ENCODE measurements around the gene FOXL2. TPM values are rescaled to one million over a fixed set of nuclear protein-coding genes. Genes with fewer than 3 reads are reported as not detected.
A peak's percentile ranks its signal among the peaks of the same experiment; 100 is the strongest.

FOXL2 gene
- total and polyA plus RNA-seq, 9 donors: 0.05 to 0.09 (median 0.05) TPM; not detected in 6

DNA sequence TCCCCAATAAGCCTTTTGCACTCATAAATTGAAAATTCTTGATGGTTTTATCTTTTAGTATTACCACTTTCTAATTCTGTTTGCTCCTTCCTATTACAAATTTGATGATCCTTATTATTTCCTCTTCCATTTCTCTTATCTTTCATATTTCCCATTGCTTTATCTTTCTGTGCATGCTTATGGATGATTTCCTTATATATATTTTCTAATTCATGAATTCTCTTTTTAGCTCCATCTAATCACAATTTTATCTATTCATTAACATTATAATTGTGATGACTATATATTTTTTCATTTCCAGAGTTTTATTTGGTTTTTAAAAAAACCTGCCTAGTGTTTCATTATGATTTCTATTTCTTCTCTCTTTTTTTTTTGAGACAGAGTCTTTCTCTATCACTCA, 18.0 kb upstream of the FOXL2 start:
- Histone ChIP-seq H3K4me1 (ENCODE audit: control insufficient read depth, insufficient read depth, low read length) (peaks cover 4% of the 10 kb centered on the region), H3K4me3 (ENCODE audit: low read length) (no peak overlapping the region), H3K9me3 (replicated peaks; ENCODE audit: control insufficient read depth, low read depth, low read length) (no peaks in the 10 kb centered on the region), H3K36me3 (ENCODE audit: control insufficient read depth, insufficient read depth, low read length) (no peaks in the 10 kb centered on the region), H3K27me3 (ENCODE audit: control insufficient read depth, insufficient read depth, low read length) (peaks cover 26% of the 10 kb centered on the region), H3K27ac (ENCODE audit: low read length) (no peak overlapping the region)
- DNase-seq: no peak

DNA sequence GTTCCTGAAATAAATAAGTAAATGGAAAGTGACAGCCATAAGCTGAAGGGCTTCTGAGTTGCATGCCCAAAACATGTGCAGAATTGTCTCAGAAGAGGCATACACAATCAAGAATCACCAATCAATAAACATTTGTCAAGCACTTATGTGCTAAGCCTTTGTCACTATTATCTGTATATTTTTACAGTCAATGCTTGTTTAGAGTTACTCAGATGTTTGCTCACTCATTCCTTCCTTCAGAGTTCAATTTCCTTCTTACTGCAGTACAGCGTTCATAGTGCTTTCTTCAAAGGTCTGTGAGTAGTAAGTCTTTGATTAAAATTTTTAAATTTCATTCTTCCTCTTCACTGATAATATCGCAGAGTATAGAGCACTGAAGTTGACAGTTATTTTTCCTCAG, 17.3 kb upstream of the FOXL2 start:
- no CpG with 5 or more reads among the region's 2 CpGs for WGBS (ENCODE audit: insufficient coverage)
- peaks cover 33% of the 10 kb centered on the region for H3K27me3 ChIP-seq (ENCODE audit: control insufficient read depth, insufficient read depth, low read length)
- no peaks in the 10 kb centered on the region for H3K9me3 ChIP-seq (replicated peaks; ENCODE audit: control insufficient read depth, low read depth, low read length)
- H3K27ac ChIP-seq (ENCODE audit: low read length): no peak overlapping the region
- no peak for DNase-seq
- peaks cover 4% of the 10 kb centered on the region for H3K4me1 ChIP-seq (ENCODE audit: control insufficient read depth, insufficient read depth, low read length)
- no peaks in the 10 kb centered on the region for H3K36me3 ChIP-seq (ENCODE audit: control insufficient read depth, insufficient read depth, low read length)
- no peak overlapping the region for H3K4me3 ChIP-seq (ENCODE audit: low read length)

DNA sequence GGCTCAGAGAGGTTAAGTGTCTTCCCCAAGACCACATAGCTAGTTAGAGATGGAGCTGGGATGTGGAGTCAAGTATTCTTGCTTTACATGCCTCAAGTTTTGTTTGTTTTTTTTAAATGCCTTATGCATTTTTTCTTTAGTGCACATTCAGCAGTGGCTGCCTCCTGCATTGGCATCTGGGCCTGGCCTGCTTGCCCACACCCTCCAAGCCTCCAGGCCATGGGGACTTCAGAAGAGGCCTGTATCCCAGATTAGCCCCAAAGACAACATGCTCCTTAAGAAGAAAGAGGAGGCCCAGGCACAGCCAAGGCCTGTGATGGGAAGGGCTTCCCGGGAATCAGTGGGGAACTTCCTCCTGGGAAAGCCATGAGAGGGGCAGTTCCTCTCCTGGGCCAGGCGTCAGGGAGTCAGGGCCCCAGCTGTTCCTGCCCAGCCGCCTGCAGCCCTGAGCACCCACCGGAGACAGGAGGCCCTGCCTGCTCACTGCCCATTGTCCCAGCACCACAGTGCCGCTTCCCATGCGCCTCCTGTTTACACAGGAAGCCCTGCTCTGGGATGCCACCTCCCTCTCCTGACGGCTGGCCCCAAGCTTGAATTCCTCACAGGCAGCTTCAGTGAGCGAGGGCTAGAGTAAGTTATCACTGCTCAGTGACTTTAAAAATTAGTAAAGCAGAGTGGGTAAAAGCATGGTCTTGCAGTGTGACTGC, 16.1 kb upstream of the FOXL2 start:
- 66% methylated on average over 5 of the region's 8 CpGs for WGBS (ENCODE audit: insufficient coverage)
- Histone ChIP-seq H3K9me3 (replicated peaks; ENCODE audit: control insufficient read depth, low read depth, low read length) (no peaks in the 10 kb centered on the region), H3K27me3 (ENCODE audit: control insufficient read depth, insufficient read depth, low read length) (peaks cover 35% of the 10 kb centered on the region), H3K27ac (ENCODE audit: low read length) (no peak overlapping the region), H3K4me1 (ENCODE audit: control insufficient read depth, insufficient read depth, low read length) (peaks cover 4% of the 10 kb centered on the region), H3K4me3 (ENCODE audit: low read length) (no peak overlapping the region), H3K36me3 (ENCODE audit: control insufficient read depth, insufficient read depth, low read length) (no peaks in the 10 kb centered on the region)
- DNase-seq: no peak

- H3K9me3 ChIP-seq (replicated peaks; ENCODE audit: control insufficient read depth, low read depth, low read length): no peaks in the 10 kb centered on the region
- peaks cover 4% of the 10 kb centered on the region for H3K4me1 ChIP-seq (ENCODE audit: control insufficient read depth, insufficient read depth, low read length)
- no peak overlapping the region for H3K4me3 ChIP-seq (ENCODE audit: low read length)
- 3% methylated on average over 36 of the region's 36 CpGs for WGBS (ENCODE audit: insufficient coverage)
- H3K27me3 ChIP-seq (ENCODE audit: control insufficient read depth, insufficient read depth, low read length): peaks cover 42% of the 10 kb centered on the region
- no peak for DNase-seq
- no peaks in the 10 kb centered on the region for H3K36me3 ChIP-seq (ENCODE audit: control insufficient read depth, insufficient read depth, low read length)
- H3K27ac ChIP-seq (ENCODE audit: low read length): no peak overlapping the region
Observed at GRCh38 chr3:138960417-138960852, 13.5 kb upstream of the FOXL2 start.

GRCh38 chr3:138950701-138951100, 3.8 kb upstream of the FOXL2 start:
- peaks cover 26% of the 10 kb centered on the region for H3K4me1 ChIP-seq (ENCODE audit: control insufficient read depth, insufficient read depth, low read length)
- peaks cover 91% of the 10 kb centered on the region for H3K27me3 ChIP-seq (ENCODE audit: control insufficient read depth, insufficient read depth, low read length)
- no peak overlapping the region for H3K27ac ChIP-seq (ENCODE audit: low read length)
- DNase-seq: no peak
- no peaks in the 10 kb centered on the region for H3K9me3 ChIP-seq (replicated peaks; ENCODE audit: control insufficient read depth, low read depth, low read length)
- H3K36me3 ChIP-seq (ENCODE audit: control insufficient read depth, insufficient read depth, low read length): no peaks in the 10 kb centered on the region
- 55% methylated on average over 8 of the region's 8 CpGs for WGBS (ENCODE audit: insufficient coverage)
- H3K4me3 ChIP-seq (ENCODE audit: low read length): no peak overlapping the region

- H3K27ac ChIP-seq (ENCODE audit: low read length): no peak overlapping the region
- H3K4me1 ChIP-seq (ENCODE audit: control insufficient read depth, insufficient read depth, low read length): peaks cover 30% of the 10 kb centered on the region
- H3K9me3 ChIP-seq (replicated peaks; ENCODE audit: control insufficient read depth, low read depth, low read length): no peaks in the 10 kb centered on the region
- peak; percentile 49 for DNase-seq
- no peaks in the 10 kb centered on the region for H3K36me3 ChIP-seq (ENCODE audit: control insufficient read depth, insufficient read depth, low read length)
- peaks cover 90% of the 10 kb centered on the region for H3K27me3 ChIP-seq (ENCODE audit: control insufficient read depth, insufficient read depth, low read length)
- 1% methylated on average over 43 of the region's 53 CpGs for WGBS (ENCODE audit: insufficient coverage)
- peak overlapping the region; percentile 29 for H3K4me3 ChIP-seq (ENCODE audit: low read length)
Observed at GRCh38 chr3:138950006-138950644, 3.2 kb upstream of the FOXL2 start.

GRCh38 chr3:138949445-138950005, 2.6 kb upstream of the FOXL2 start:
- peaks cover 90% of the 10 kb centered on the region for H3K27me3 ChIP-seq (ENCODE audit: control insufficient read depth, insufficient read depth, low read length)
- H3K9me3 ChIP-seq (replicated peaks; ENCODE audit: control insufficient read depth, low read depth, low read length): no peaks in the 10 kb centered on the region
- DNase-seq: no peak
- 2% methylated on average over 27 of the region's 27 CpGs for WGBS (ENCODE audit: insufficient coverage)
- no peaks in the 10 kb centered on the region for H3K36me3 ChIP-seq (ENCODE audit: control insufficient read depth, insufficient read depth, low read length)
- H3K27ac ChIP-seq (ENCODE audit: low read length): no peak overlapping the region
- H3K4me1 ChIP-seq (ENCODE audit: control insufficient read depth, insufficient read depth, low read length): peaks cover 35% of the 10 kb centered on the region
- peak overlapping the region; percentile 29 for H3K4me3 ChIP-seq (ENCODE audit: low read length)

DNA sequence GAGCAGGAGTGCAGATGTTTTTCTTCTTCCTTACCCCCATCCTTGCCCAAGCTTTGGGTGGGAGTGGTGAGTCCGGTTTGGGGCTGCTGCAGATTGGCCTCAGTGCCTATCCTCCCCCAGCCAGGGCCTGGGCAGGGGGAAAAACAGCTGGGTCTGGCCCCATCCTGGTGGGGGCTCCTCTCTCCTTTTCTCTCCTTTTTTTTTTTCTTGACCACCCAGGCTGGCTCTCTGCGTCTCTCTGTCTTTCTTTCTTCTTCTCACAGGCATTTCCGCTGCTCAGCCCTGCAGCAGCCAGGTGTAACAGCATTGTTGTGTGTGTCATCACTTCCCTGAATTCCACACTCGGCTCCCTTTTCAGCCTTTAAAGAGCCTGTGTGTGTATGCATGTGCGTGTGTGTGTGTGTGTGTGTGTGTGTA, 2.1 kb upstream of the FOXL2 start:
- no peaks in the 10 kb centered on the region for H3K9me3 ChIP-seq (replicated peaks; ENCODE audit: control insufficient read depth, low read depth, low read length)
- DNase-seq: no peak
- peaks cover 90% of the 10 kb centered on the region for H3K27me3 ChIP-seq (ENCODE audit: control insufficient read depth, insufficient read depth, low read length)
- H3K27ac ChIP-seq (ENCODE audit: low read length): no peak overlapping the region
- H3K4me1 ChIP-seq (ENCODE audit: control insufficient read depth, insufficient read depth, low read length): peaks cover 38% of the 10 kb centered on the region
- no peak overlapping the region for H3K4me3 ChIP-seq (ENCODE audit: low read length)
- 40% methylated on average over 1 of the region's 5 CpGs for WGBS (ENCODE audit: insufficient coverage)
- no peaks in the 10 kb centered on the region for H3K36me3 ChIP-seq (ENCODE audit: control insufficient read depth, insufficient read depth, low read length)

DNA sequence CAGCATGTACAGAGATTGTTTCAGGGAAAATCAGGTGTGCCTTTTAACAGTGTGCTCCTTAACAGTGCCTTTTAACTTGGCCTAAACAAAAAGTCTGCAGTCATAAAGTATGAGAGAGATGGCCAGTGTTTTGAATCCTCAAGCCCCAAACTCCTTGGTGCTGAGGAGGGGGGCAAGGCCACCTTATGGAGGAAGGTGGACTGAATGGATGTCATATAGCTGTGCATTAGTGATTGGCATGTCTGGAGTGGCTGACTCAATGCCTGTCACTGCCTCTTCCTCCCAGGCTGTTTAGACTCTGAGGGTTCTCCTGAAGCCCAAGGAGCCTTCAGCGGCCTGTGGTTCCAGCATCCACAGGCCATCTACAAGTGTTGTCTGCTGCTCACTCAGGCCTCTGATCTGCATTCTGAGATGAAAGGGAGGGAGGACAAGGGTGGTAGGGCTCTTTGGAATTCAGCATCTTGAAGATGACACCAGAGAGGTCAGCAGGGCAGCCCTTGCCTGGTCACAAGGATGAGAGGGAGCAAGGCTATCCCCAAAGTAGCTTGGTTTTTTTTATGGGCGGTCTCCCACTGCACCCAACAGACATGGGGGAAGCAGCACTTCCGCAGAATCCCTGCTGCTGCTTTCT, 1.5 kb upstream of the FOXL2 start:
- no peaks in the 10 kb centered on the region for H3K36me3 ChIP-seq (ENCODE audit: control insufficient read depth, insufficient read depth, low read length)
- peaks cover 95% of the 10 kb centered on the region for H3K27me3 ChIP-seq (ENCODE audit: control insufficient read depth, insufficient read depth, low read length)
- no peak overlapping the region for H3K4me3 ChIP-seq (ENCODE audit: low read length)
- no peak overlapping the region for H3K27ac ChIP-seq (ENCODE audit: low read length)
- peaks cover 38% of the 10 kb centered on the region for H3K4me1 ChIP-seq (ENCODE audit: control insufficient read depth, insufficient read depth, low read length)
- DNase-seq: no peak
- WGBS (ENCODE audit: insufficient coverage): 47% methylated on average over 2 of the region's 3 CpGs
- no peaks in the 10 kb centered on the region for H3K9me3 ChIP-seq (replicated peaks; ENCODE audit: control insufficient read depth, low read depth, low read length)

DNA sequence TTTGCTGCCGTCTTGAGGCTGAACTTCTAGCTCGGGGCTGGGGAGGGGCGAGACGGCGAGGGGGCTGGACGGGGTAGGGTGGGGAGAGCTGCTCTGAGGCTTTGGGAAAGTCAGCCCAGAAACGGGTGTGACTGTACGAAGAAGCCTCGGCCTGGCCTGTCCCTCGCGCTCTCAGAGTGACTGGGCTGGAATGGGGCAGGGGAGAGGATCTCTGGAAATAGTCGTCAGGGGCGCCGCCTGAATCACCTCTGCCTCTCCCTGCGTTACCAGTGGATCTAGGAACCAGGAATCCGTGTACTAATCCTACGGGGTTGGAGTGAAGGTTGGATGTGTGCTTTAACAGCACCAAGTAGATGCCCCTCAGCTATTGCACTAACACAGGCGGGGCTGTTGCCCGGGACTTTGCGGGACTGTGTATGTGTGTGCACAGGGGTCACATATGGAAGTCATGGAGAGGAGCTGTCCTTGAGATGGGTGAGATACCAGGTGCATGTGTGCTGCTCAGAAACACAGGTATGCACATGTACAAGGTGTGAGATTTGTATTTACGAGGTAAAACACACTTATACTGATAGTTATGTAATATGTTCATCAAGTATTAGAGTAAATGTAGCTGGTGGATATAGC, 671 bp upstream of the FOXL2 start:
- 19% methylated on average over 16 of the region's 21 CpGs for whole genome bisulfite sequencing (ENCODE audit: insufficient coverage)
- H3K27me3 ChIP-seq (ENCODE audit: control insufficient read depth, insufficient read depth, low read length): peaks cover 98% of the 10 kb centered on the region
- peaks cover 38% of the 10 kb centered on the region for H3K4me1 ChIP-seq (ENCODE audit: control insufficient read depth, insufficient read depth, low read length)
- no peak overlapping the region for H3K4me3 ChIP-seq (ENCODE audit: low read length)
- H3K36me3 ChIP-seq (ENCODE audit: control insufficient read depth, insufficient read depth, low read length): no peaks in the 10 kb centered on the region
- no peaks in the 10 kb centered on the region for H3K9me3 ChIP-seq (replicated peaks; ENCODE audit: control insufficient read depth, low read depth, low read length)
- DNase-seq: peak; percentile 26
- H3K27ac ChIP-seq (ENCODE audit: low read length): no peak overlapping the region

All from muscle of leg (tissue), 11 donors.